ENCODE results near the gene ADAMTS7. TPM values are rescaled to one million over a fixed set of nuclear protein-coding genes. Genes with fewer than 3 reads are reported as not detected.
"Not testable (repeated sequence)": the region's sequence is repeated elsewhere in the genome, so short reads cannot be mapped to it uniquely, and the experiment has no call there.

The ADAMTS7 gene
- total RNA-seq, 4 donors from 2014 or later = 0.29 to 21.4 (median 7.5) TPM

DNA sequence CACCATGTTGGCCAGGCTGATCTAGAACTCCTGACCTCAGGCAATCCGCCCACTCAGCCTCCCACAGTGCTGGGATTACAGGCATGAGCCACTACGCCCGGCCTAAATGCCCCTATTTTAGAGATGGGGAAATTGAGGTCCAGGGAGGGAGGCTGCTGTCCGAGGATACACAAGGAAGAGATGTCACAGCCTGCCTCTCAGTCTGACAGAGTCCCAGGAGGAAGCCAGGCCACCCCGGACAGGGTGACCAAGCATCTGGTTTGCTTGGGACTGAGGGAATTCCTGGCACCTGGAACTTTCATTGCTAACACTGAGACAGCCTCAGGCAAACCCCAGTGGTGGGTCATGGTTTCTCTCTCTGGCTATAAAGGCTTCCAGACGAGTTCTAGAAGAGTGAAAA, 30.6 kb upstream of the ADAMTS7 start:
- H3K9me3 ChIP-seq = no peaks in the 10 kb centered on the region
- TF ChIP-seq, protein P1, sequence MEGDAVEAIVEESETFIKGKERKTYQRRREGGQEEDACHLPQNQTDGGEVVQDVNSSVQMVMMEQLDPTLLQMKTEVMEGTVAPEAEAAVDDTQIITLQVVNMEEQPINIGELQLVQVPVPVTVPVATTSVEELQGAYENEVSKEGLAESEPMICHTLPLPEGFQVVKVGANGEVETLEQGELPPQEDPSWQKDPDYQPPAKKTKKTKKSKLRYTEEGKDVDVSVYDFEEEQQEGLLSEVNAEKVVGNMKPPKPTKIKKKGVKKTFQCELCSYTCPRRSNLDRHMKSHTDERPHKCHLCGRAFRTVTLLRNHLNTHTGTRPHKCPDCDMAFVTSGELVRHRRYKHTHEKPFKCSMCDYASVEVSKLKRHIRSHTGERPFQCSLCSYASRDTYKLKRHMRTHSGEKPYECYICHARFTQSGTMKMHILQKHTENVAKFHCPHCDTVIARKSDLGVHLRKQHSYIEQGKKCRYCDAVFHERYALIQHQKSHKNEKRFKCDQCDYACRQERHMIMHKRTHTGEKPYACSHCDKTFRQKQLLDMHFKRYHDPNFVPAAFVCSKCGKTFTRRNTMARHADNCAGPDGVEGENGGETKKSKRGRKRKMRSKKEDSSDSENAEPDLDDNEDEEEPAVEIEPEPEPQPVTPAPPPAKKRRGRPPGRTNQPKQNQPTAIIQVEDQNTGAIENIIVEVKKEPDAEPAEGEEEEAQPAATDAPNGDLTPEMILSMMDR (IDR thresholded peaks at IDR 0.05) = no peak
- TF ChIP-seq POLR2A (IDR thresholded peaks at IDR 0.05) = no peak
- no peaks in the 10 kb centered on the region for H3K27me3 ChIP-seq
- no peak for DNase-seq
- H3K27ac ChIP-seq = no peak overlapping the region
- H3K36me3 ChIP-seq = no peaks in the 10 kb centered on the region
- intact Hi-C loops (cut with DNase I; ENCODE audit: low total_unique reads) = no loop called here
- H3K4me3 ChIP-seq = no peak overlapping the region
- H3K4me1 ChIP-seq = no peaks in the 10 kb centered on the region

DNA sequence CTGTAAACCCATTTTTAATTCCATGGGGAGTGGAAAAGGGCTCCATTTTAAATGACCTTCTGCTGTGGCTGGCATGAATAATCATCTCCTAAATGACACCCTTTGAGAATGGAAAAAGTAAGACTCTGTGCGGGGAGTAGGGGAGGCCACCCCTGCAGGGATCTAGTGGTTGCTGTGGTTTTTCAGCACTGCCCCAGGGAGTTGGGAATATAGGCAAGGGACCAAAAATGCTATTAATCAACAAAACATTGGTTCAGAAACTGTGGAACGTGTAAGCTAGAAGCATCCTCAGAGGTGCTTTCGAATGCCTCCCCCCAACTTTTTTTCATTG, 30.1 kb upstream of the ADAMTS7 start:
- no peaks in the 10 kb centered on the region for H3K36me3 ChIP-seq
- H3K27me3 ChIP-seq = no peaks in the 10 kb centered on the region
- H3K27ac ChIP-seq = no peak overlapping the region
- no peak for DNase-seq
- no peaks in the 10 kb centered on the region for H3K9me3 ChIP-seq
- no peak overlapping the region for H3K4me3 ChIP-seq
- no peaks in the 10 kb centered on the region for H3K4me1 ChIP-seq
- TF ChIP-seq POLR2A (IDR thresholded peaks at IDR 0.05) = no peak
- TF ChIP-seq, protein P1 (IDR thresholded peaks at IDR 0.05) = no peak
- intact Hi-C loops (cut with DNase I; ENCODE audit: low total_unique reads) = no loop called here

GRCh38 chr15:78840661-78841375, 29.6 kb upstream of the ADAMTS7 start:
- Histone ChIP-seq H3K4me3 (no peak overlapping the region), H3K9me3 (no peaks in the 10 kb centered on the region), H3K27me3 (no peaks in the 10 kb centered on the region), H3K36me3 (no peaks in the 10 kb centered on the region), H3K4me1 (no peaks in the 10 kb centered on the region), H3K27ac (no peak overlapping the region)
- TF ChIP-seq POLR2A (IDR thresholded peaks at IDR 0.05) = no peak
- TF ChIP-seq, protein P1 (IDR thresholded peaks at IDR 0.05) = no peak
- intact Hi-C loops (cut with DNase I; ENCODE audit: low total_unique reads) = no loop called here
- no peak for DNase-seq

GRCh38 chr15:78839151-78839550, 27.9 kb upstream of the ADAMTS7 start:
- H3K9me3 ChIP-seq; H3K27ac ChIP-seq; H3K36me3 ChIP-seq; H3K4me3 ChIP-seq; H3K27me3 ChIP-seq; intact Hi-C loops (cut with DNase I; ENCODE audit: low total_unique reads); H3K4me1 ChIP-seq; DNase-seq: not testable (repeated sequence)

DNA sequence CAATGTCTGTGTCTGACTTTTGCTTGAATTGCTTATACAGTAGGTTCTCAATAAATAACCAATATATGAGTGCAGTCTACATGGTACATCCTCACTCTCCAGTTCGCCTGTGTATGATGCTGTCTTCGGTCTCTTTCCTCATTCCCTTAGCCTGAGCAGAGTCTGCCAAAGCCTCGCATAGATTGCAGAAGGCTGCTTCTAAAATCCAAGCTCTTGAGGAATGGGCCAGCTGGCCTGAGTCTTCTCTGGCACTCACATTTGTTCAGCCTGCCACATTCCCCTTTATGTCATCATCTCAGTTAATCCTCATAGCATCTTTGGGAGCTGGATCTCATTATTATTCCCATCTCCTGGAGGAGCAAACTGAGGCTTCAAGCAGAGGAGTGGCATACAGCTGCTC, 27.2 kb upstream of the ADAMTS7 start:
- Histone ChIP-seq H3K27ac (no peak overlapping the region), H3K4me3 (no peak overlapping the region), H3K4me1 (no peaks in the 10 kb centered on the region), H3K27me3 (no peaks in the 10 kb centered on the region), H3K36me3 (no peaks in the 10 kb centered on the region), H3K9me3 (no peaks in the 10 kb centered on the region)
- no peak for TF ChIP-seq POLR2A (IDR thresholded peaks at IDR 0.05)
- TF ChIP-seq, protein P1 (IDR thresholded peaks at IDR 0.05) = no peak
- no peak for DNase-seq
- intact Hi-C loops (cut with DNase I; ENCODE audit: low total_unique reads) = no loop called here

DNA sequence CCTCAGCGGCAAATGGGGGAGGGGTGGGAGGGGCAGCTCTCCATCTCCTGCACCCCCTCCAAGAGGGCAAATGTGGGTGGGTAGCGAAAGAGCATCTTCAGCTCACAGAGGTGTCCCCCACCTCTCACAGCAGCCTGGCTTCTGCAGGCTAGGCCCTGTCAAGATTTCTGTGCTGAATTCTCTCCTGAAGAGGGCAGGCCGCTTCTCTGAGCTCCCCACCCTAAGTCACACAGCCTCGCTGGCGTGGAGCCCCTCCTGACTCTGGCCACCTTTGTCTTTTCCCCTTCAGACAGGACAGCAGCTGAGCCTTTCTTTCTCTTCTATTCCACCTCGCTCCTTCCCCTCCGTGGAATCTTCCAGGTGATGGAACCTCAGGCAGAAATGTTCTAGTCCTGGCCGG, 26.3 kb upstream of the ADAMTS7 start:
- TF ChIP-seq, protein P1 (IDR thresholded peaks at IDR 0.05) = no peak
- no peak for TF ChIP-seq POLR2A (IDR thresholded peaks at IDR 0.05)
- no peaks in the 10 kb centered on the region for H3K36me3 ChIP-seq
- H3K27ac ChIP-seq = no peak overlapping the region
- no peaks in the 10 kb centered on the region for H3K4me1 ChIP-seq
- no peaks in the 10 kb centered on the region for H3K9me3 ChIP-seq
- intact Hi-C loops (cut with DNase I; ENCODE audit: low total_unique reads) = no loop called here
- DNase-seq = no peak
- no peak overlapping the region for H3K4me3 ChIP-seq
- H3K27me3 ChIP-seq = no peaks in the 10 kb centered on the region

Data from uterus (tissue), 4 donors.